GM23338 (cell line): ENCODE measurements around the gene PIGK. TPM values are rescaled to one million over a fixed set of nuclear protein-coding genes. Genes with fewer than 3 reads are reported as not detected.
"Not testable (repeated sequence)": the region's sequence is repeated elsewhere in the genome, so short reads cannot be mapped to it uniquely, and the experiment has no call there.

Source experiments
- ATAC-seq: fragments of 200-7000 bp; cut with Tn5 transposase; 3 replicates; pipeline ENCODE4 v1.9.1; 2020
- DNase-seq: peaks from one replicate; pipeline ENCODE4 v3.0.0-alpha.2; 2015; ENCODE audit warnings: low spot score
- H2AFZ ChIP-seq: fragments of 200-600 bp; sonication (generic); 2 replicates; pipeline ENCODE4 v1.8.0; 2016; ENCODE audit warnings: antibody characterized with exemption, mild to moderate bottlenecking, moderate library complexity
- H3F3A ChIP-seq: fragments of 200-600 bp; sonication (generic); replicated peaks from 2 replicates; pipeline ENCODE4 v1.8.0; 2017; ENCODE audit warnings: antibody characterized with exemption, mixed run types, low read depth
- H3K27ac ChIP-seq: fragments of 200-600 bp; sonication (generic); 2 replicates; pipeline ENCODE4 v1.6.1; 2016; ENCODE audit warnings: low read depth
- H3K27me3 ChIP-seq: fragments of 200-600 bp; sonication (generic); 2 replicates; pipeline ENCODE4 v1.8.0; 2016; ENCODE audit warnings: mild to moderate bottlenecking, mixed run types, moderate library complexity; ENCODE audit not compliant: insufficient read depth
- H3K36me3 ChIP-seq: fragments of 200-600 bp; sonication (generic); 2 replicates; pipeline ENCODE4 v1.8.0; 2016; ENCODE audit warnings: mild to moderate bottlenecking; ENCODE audit not compliant: insufficient read depth
- H3K4me1 ChIP-seq: fragments of 200-600 bp; sonication (generic); 2 replicates; pipeline ENCODE4 v1.8.0; 2016; ENCODE audit warnings: mild to moderate bottlenecking, moderate library complexity; ENCODE audit not compliant: insufficient read depth
- H3K4me2 ChIP-seq: fragments of 200-600 bp; sonication (generic); 2 replicates; pipeline ENCODE4 v1.7.1; 2017; ENCODE audit warnings: mixed run types
- H3K4me3 ChIP-seq: fragments of 200-600 bp; sonication (generic); 2 replicates; pipeline ENCODE4 v1.6.1; 2016; ENCODE audit warnings: mixed run types
- H3K79me2 ChIP-seq: fragments of 200-600 bp; sonication (generic); replicated peaks from 2 replicates; pipeline ENCODE4 v1.8.0; 2017; ENCODE audit warnings: mild to moderate bottlenecking; ENCODE audit not compliant: insufficient read depth
- H3K9me2 ChIP-seq: fragments of 200-600 bp; sonication (generic); 2 replicates; pipeline ENCODE4 v1.8.0; 2017; ENCODE audit not compliant: insufficient read depth
- H4K20me1 ChIP-seq: fragments of 200-600 bp; sonication (generic); replicated peaks from 2 replicates; pipeline ENCODE4 v1.8.0; 2017; ENCODE audit warnings: mild to moderate bottlenecking; ENCODE audit not compliant: insufficient read depth
- H3K27ac Mint-ChIP-seq: 2 replicates; pipeline ENCODE4 v1.8.0; 2020; ENCODE audit warnings: inconsistent platforms, mild to moderate bottlenecking, moderate library complexity, mixed read lengths
- H3K27me3 Mint-ChIP-seq: 3 replicates; pipeline ENCODE4 v1.8.0; 2022; ENCODE audit warnings: low read depth, mild to moderate bottlenecking, moderate library complexity, mixed read lengths, inconsistent platforms; ENCODE audit not compliant: insufficient read depth, poor library complexity
- H3K36me3 Mint-ChIP-seq: 3 replicates; pipeline ENCODE4 v1.8.0; 2021; ENCODE audit warnings: low read depth, mild to moderate bottlenecking, inconsistent platforms, moderate library complexity, mixed read lengths
- H3K4me1 Mint-ChIP-seq: 3 replicates; pipeline ENCODE4 v1.8.0; 2020; ENCODE audit warnings: mild to moderate bottlenecking, inconsistent platforms, mixed read lengths
- H3K4me3 Mint-ChIP-seq: 3 replicates; pipeline ENCODE4 v1.8.0; 2021; ENCODE audit warnings: moderate library complexity, mild to moderate bottlenecking, inconsistent platforms, mixed read lengths
- H3K9me3 Mint-ChIP-seq: 3 replicates; pipeline ENCODE4 v1.8.0; 2020; ENCODE audit warnings: moderate library complexity, mild to moderate bottlenecking, inconsistent platforms, mixed read lengths
- CREB1 ChIP-seq: fragments of 250-450 bp; sonication (Bioruptor Pico); IDR thresholded peaks from 2 replicates; pipeline ENCODE4 v1.5.0; 2020; ENCODE audit warnings: low read depth, mild to moderate bottlenecking, moderate library complexity
- CTCF ChIP-seq, 2 experiments: fragments of 200-600 bp in 1 of 2; sonication (generic) in 1 of 2; conservative IDR thresholded peaks; 2 replicates each; pipeline versions ENCODE4 v1.5.1 to v1.6.1; 2016 to 2017; ENCODE audit warnings: antibody characterized with exemption in 2 of 2, low read depth in 2 of 2, mild to moderate bottlenecking in 2 of 2, moderate library complexity in 1 of 2
- ETS1 ChIP-seq: IDR thresholded peaks from 2 replicates; pipeline ENCODE4 v1.6.1; 2016; ENCODE audit warnings: antibody characterized with exemption
- EZH2 ChIP-seq: fragments of 200-600 bp; sonication (generic); IDR thresholded peaks from one replicate; pipeline ENCODE4 v1.8.0; 2017; ENCODE audit warnings: antibody characterized with exemption, mild to moderate bottlenecking, low read depth; ENCODE audit not compliant: unreplicated experiment
- EZH2phosphoT487 ChIP-seq: fragments of 200-600 bp; sonication (generic); IDR thresholded peaks from one replicate; pipeline ENCODE4 v1.8.1; 2018; ENCODE audit warnings: antibody characterized with exemption; ENCODE audit not compliant: unreplicated experiment
- JUNB ChIP-seq: IDR thresholded peaks from one replicate; pipeline ENCODE4 v1.6.1; 2016; ENCODE audit warnings: antibody characterized with exemption; ENCODE audit not compliant: unreplicated experiment
- REST ChIP-seq: IDR thresholded peaks from one replicate; pipeline ENCODE4 v1.6.1; 2018; ENCODE audit warnings: antibody characterized with exemption; ENCODE audit not compliant: unreplicated experiment
- STAT1 ChIP-seq: IDR thresholded peaks from one replicate; pipeline ENCODE4 v1.6.1; 2016; ENCODE audit warnings: antibody characterized with exemption; ENCODE audit not compliant: unreplicated experiment
- ZNF331 ChIP-seq: fragments of 250-450 bp; sonication (Bioruptor Pico); IDR thresholded peaks from 2 replicates; pipeline ENCODE4 v1.5.0; 2020; ENCODE audit warnings: low read depth, mild to moderate bottlenecking, moderate library complexity
- ZNF462 ChIP-seq: fragments of 250-450 bp; sonication (Bioruptor Pico); IDR thresholded peaks from 2 replicates; pipeline ENCODE4 v1.5.0; 2020; ENCODE audit warnings: mild to moderate bottlenecking, moderate library complexity
- polyA plus RNA-seq: library from polyadenylated mRNA; unstranded; fragments of >200 nt; fragmentation: Nextera tagmentation; extraction: Ambion mirVana; gene quantifications from 2 replicates; pipeline ENCODE4 v1.2.1, GENCODE V29; 2016
- total RNA-seq: library from RNA; depleted of rRNA; stranded (reverse); fragments of >200 nt; shearing (Covaris generic); gene quantifications from 2 replicates; pipeline ENCODE4 v1.2.3, GENCODE V29; 2014

Gene PIGK
- total and polyA plus RNA-seq, 2 experiments from 2014 or later: 16.4 to 26.4 TPM

- not testable (repeated sequence) for H3F3A ChIP-seq
These were observed 59.5 kb downstream of the PIGK start for GRCh38 chr1:77159706-77160105.

GRCh38 chr1:77156214-77156613, 63.0 kb downstream of the PIGK start:
- Histone ChIP-seq H3K4me2 (no peak overlapping the region), H3K79me2 (no peaks in the 10 kb centered on the region), H3F3A (no peaks in the 10 kb centered on the region), H2AFZ (no peak overlapping the region), H4K20me1 (no peaks in the 10 kb centered on the region), H3K4me1 (no peaks in the 10 kb centered on the region), H3K27ac (no peak overlapping the region), H3K9me2 (no peaks in the 10 kb centered on the region), H3K36me3 (peaks cover 11% of the 10 kb centered on the region), H3K4me3 (no peak overlapping the region), H3K27me3 (no peaks in the 10 kb centered on the region)
- H3K27me3 Mint-ChIP-seq: no peaks in the 10 kb centered on the region
- H3K4me3 Mint-ChIP-seq: no peak overlapping the region
- peaks cover 37% of the 10 kb centered on the region for H3K36me3 Mint-ChIP-seq
- no peak for DNase-seq
- ATAC-seq: no peak
- no peak overlapping the region for H3K27ac Mint-ChIP-seq
- no peaks in the 10 kb centered on the region for H3K4me1 Mint-ChIP-seq
- H3K9me3 Mint-ChIP-seq: peaks cover 24% of the 10 kb centered on the region
- TF ChIP-seq JUNB: no peak
- TF ChIP-seq ETS1: no peak
- no peak for TF ChIP-seq EZH2phosphoT487
- no peak for TF ChIP-seq STAT1
- TF ChIP-seq REST: no peak
- no peak for TF ChIP-seq ZNF462 (CRISPR knock-in tag)
- TF ChIP-seq CREB1 (CRISPR knock-in tag): no peak
- no peak for TF ChIP-seq EZH2
- no peak for TF ChIP-seq CTCF (conservative IDR thresholded peaks at IDR 0.05; ENCODE audit: low read depth in 2 of 2)
- no peak for TF ChIP-seq ZNF331

More at GRCh38 chr1:77159706-77160105, 59.5 kb downstream of the PIGK start:
- ATAC-seq, H3K4me1 ChIP-seq, H3K9me2 ChIP-seq, H3K4me2 ChIP-seq, H3K27me3 ChIP-seq, H3K4me3 Mint-ChIP-seq, H3K27me3 Mint-ChIP-seq, H2AFZ ChIP-seq, H4K20me1 ChIP-seq, H3K27ac Mint-ChIP-seq, DNase-seq, H3K4me3 ChIP-seq, H3K27ac ChIP-seq, H3K79me2 ChIP-seq: not testable (repeated sequence)
- H3K36me3 ChIP-seq: peaks cover 11% of the 10 kb centered on the region
- H3K36me3 Mint-ChIP-seq: peaks cover 46% of the 10 kb centered on the region
- H3K9me3 Mint-ChIP-seq: peaks cover 24% of the 10 kb centered on the region
- H3K4me1 Mint-ChIP-seq: peaks cover 10% of the 10 kb centered on the region; the same call in 2 of the 3 replicates
